ENCODE data around the gene CDC14B. TPM values are rescaled to one million over a fixed set of nuclear protein-coding genes. Genes with fewer than 3 reads are reported as not detected.
A peak's percentile ranks its signal among the peaks of the same experiment; 100 is the strongest.

The CDC14B gene
- total and polyA plus RNA-seq, 2 of the 4 experiments (the other 2 are of a cell fraction), result 9.7 to 26.3 TPM

DNA sequence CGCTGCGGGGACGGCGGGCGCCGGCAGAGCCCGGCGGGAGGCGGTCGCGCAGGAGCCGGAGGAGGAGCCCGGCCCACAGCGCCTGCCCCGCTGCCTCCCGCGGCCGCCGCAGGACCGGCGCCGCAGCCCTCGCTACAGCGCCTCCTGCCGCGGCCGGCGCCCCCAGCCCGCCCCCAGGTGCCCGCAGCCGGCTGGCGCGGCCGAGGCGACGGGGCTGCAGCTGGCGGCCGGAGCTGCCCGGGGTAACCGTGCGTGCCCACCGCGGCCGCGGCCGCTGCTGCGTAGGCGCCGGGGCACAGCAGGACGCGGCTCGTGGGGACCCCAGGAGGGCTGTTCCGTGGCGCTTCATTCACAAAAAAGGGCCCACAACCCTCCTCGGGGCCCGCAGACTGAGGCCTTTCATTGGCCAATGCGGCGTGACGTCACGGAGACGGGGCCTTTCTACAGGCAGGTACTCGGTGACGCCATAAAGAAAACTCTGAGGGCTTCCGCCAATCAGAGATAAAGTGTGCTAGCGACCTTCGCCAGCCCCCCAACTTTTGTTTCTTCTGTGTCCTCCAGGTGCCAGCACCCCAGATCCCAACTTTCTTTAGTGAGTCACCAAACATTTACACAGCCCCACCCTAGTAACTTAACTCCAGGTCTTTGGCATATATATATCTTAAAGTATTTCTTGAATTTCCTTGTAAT, at the start of gene CDC14B (continued):
- TF ChIP-seq CTCF (conservative IDR thresholded peaks at IDR 0.05; ENCODE audit: low read depth, low read length), result peak; percentile 46

GRCh38 chr9:96668868-96669534, 49.4 kb upstream of the CDC14B start:
- H4K5ac ChIP-seq (ENCODE audit: low read depth, low read length), result no peak overlapping the region
- DNase-seq (no peak), ATAC-seq (ENCODE audit: low read depth) (no peak)
- H2AK9ac ChIP-seq (replicated peaks; ENCODE audit: low read depth, low read length, poor library complexity), result no peak overlapping the region
- 83% methylated on average over 9 of the region's 20 CpGs; no CpG with 5 or more reads in 1 of the 2 experiments for WGBS, 2 experiments (ENCODE audit: extremely low coverage in 2 of 2, insufficient read length in 1 of 2)
- no peak overlapping the region for H2AFZ ChIP-seq (replicated peaks; ENCODE audit: low read length, poor library complexity)
- H3K36me3 ChIP-seq (ENCODE audit: control insufficient read depth, insufficient read depth, low read length), result no peaks in the 10 kb centered on the region
- H3K9me3 ChIP-seq (ENCODE audit: control insufficient read depth, insufficient read depth, low read length), result no peaks in the 10 kb centered on the region
- H3K79me1 ChIP-seq (ENCODE audit: low read depth in 1 of 2, low read length in 2 of 2), result no peaks in the 10 kb centered on the region
- H2BK20ac ChIP-seq (ENCODE audit: low read depth, low read length), result no peak overlapping the region
- H3K9ac ChIP-seq (ENCODE audit: low read depth, low read length), result no peak overlapping the region
- no peaks in the 10 kb centered on the region for H4K20me1 ChIP-seq (ENCODE audit: insufficient read depth, low read length)
- BruUV-seq (replicated peaks), result no TSS peak
- no peaks in the 10 kb centered on the region for H3K4me1 ChIP-seq (ENCODE audit: control insufficient read depth, insufficient read depth, low read length)
- no peak overlapping the region for H3K23ac ChIP-seq (ENCODE audit: low read depth, low read length)
- no peak overlapping the region for H3K27ac ChIP-seq (ENCODE audit: insufficient read depth, low read length)
- no peak overlapping the region for H2BK5ac ChIP-seq (ENCODE audit: low read depth, low read length, poor library complexity, severe bottlenecking)
- H3K4me2 ChIP-seq (ENCODE audit: low read depth, low read length), result no peak overlapping the region
- H3K4me3 ChIP-seq (ENCODE audit: insufficient read depth, low read depth, low read length), result no peak overlapping the region
- H3K18ac ChIP-seq (ENCODE audit: low read depth, low read length), result no peak overlapping the region
- H3K27me3 ChIP-seq (ENCODE audit: control insufficient read depth, insufficient read depth, low read length), result no peaks in the 10 kb centered on the region
- intact Hi-C loops (cut with micrococcal nuclease) (loop anchor here (5.0 kb wide), 1 partner anchor 217 kb away; the partner anchor contains the start of gene HABP4), dilution Hi-C loops (cut with HindIII; ENCODE audit: low sequenced_read_pairs, unreplicated experiment) (no loop called here), in situ Hi-C loops (cut with MboI; ENCODE audit: low sequenced_read_pairs) (loop anchor here (5.0 kb wide), 1 partner anchor 342 kb away; no protein-coding TSS in a partner anchor)
- no peak overlapping the region for H4K91ac ChIP-seq (ENCODE audit: insufficient read depth, low read depth, low read length)
- no peak overlapping the region for H3K14ac ChIP-seq (replicated peaks; ENCODE audit: low read depth, low read length)
- POLR2A ChIA-PET (ENCODE audit: unreplicated experiment), result no interaction called here
- H4K8ac ChIP-seq (ENCODE audit: low read depth in 2 of 2, low read length in 2 of 2), result no peak overlapping the region
- no peaks in the 10 kb centered on the region for H3K9me1 ChIP-seq (ENCODE audit: insufficient read depth, low read length)
- H2BK15ac ChIP-seq (ENCODE audit: low read depth, low read length), result no peak overlapping the region
- H2AK5ac ChIP-seq (ENCODE audit: low read depth, low read length), result no peak overlapping the region
- no peak overlapping the region for H3K56ac ChIP-seq (ENCODE audit: extremely low read depth, insufficient read depth, low read length)
- CTCF ChIA-PET, result no interaction called here
- no peak overlapping the region for H3K4ac ChIP-seq (ENCODE audit: low read depth, low read length)
- no peak overlapping the region for H2BK120ac ChIP-seq (ENCODE audit: low read depth, low read length)
- TF ChIP-seq RAD21 (IDR thresholded peaks at IDR 0.05; ENCODE audit: low read length), result no peak
- no peak for TF ChIP-seq POLR2A (IDR thresholded peaks at IDR 0.05; ENCODE audit: low read depth, low read length)
- TF ChIP-seq CEBPB (IDR thresholded peaks at IDR 0.05; ENCODE audit: low read depth, low read length), result no peak
- TF ChIP-seq MXI1 (IDR thresholded peaks at IDR 0.05; ENCODE audit: borderline replicate concordance, low read depth, low read length), result no peak
- TF ChIP-seq MAFK (IDR thresholded peaks at IDR 0.05; ENCODE audit: low read depth, low read length), result no peak
- TF ChIP-seq, protein P1, sequence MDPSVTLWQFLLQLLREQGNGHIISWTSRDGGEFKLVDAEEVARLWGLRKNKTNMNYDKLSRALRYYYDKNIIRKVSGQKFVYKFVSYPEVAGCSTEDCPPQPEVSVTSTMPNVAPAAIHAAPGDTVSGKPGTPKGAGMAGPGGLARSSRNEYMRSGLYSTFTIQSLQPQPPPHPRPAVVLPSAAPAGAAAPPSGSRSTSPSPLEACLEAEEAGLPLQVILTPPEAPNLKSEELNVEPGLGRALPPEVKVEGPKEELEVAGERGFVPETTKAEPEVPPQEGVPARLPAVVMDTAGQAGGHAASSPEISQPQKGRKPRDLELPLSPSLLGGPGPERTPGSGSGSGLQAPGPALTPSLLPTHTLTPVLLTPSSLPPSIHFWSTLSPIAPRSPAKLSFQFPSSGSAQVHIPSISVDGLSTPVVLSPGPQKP (IDR thresholded peaks at IDR 0.05; ENCODE audit: borderline replicate concordance, low read depth, low read length), result no peak
- no peak for TF ChIP-seq RCOR1 (IDR thresholded peaks at IDR 0.05; ENCODE audit: insufficient replicate concordance, low read length)
- TF ChIP-seq SMC3 (IDR thresholded peaks at IDR 0.05; ENCODE audit: low read depth, low read length), result no peak
- TF ChIP-seq FOS (IDR thresholded peaks at IDR 0.05; ENCODE audit: low read depth, low read length), result no peak
- TF ChIP-seq RFX5 (IDR thresholded peaks at IDR 0.05; ENCODE audit: low read depth, low read length), result no peak
- TF ChIP-seq MAZ (IDR thresholded peaks at IDR 0.05; ENCODE audit: borderline replicate concordance, low read depth, low read length), result no peak

Measured in IMR-90 (cell line).